MCF 10A (cell line): ENCODE data around the gene STYK1. TPM values are rescaled to one million over a fixed set of nuclear protein-coding genes. Genes with fewer than 3 reads are reported as not detected.

Experiments used
- BruUV-seq: library from RNA; stranded (reverse); fragments of 400-500 nt; replicated peaks from 2 replicates; lab custom pipeline; 2021; lab: Mats Ljungman, UMichigan
- CTCF ChIA-PET: fragments of 300-600 bp; sonication (Branson Sonifier 250); formaldehyde crosslinking; extraction: SDS; loops from one replicate; lab custom pipeline; 2021; ENCODE audit warnings: antibody characterized with exemption, inconsistent platforms; lab: Yijun Ruan, JAX
- POLR2A ChIA-PET: fragments of 300-600, 350-650 bp; sonication (Branson Sonifier 250); formaldehyde crosslinking; extraction: SDS; loops from one replicate; lab custom pipeline; 2020; ENCODE audit warnings: antibody characterized with exemption, inconsistent platforms; lab: Yijun Ruan, JAX
- DNase-seq: peaks from one replicate; pipeline ENCODE4 v3.0.0-alpha.2; 2018; ENCODE audit not compliant: unreplicated experiment
- H3K27ac Mint-ChIP-seq: one replicate; pipeline ENCODE4 v1.8.0; 2022; ENCODE audit warnings: mild to moderate bottlenecking, low read depth, mixed read lengths; ENCODE audit not compliant: unreplicated experiment
- H3K27me3 Mint-ChIP-seq: one replicate; pipeline ENCODE4 v1.8.0; 2022; ENCODE audit warnings: mixed read lengths; ENCODE audit not compliant: insufficient read depth, unreplicated experiment
- H3K36me3 Mint-ChIP-seq: one replicate; pipeline ENCODE4 v1.8.0; 2022; ENCODE audit warnings: mild to moderate bottlenecking, moderate library complexity, mixed read lengths; ENCODE audit not compliant: insufficient read depth, unreplicated experiment
- H3K4me1 Mint-ChIP-seq: one replicate; pipeline ENCODE4 v1.8.0; 2022; ENCODE audit warnings: mixed read lengths; ENCODE audit not compliant: insufficient read depth, unreplicated experiment
- H3K4me3 Mint-ChIP-seq: one replicate; pipeline ENCODE4 v1.8.0; 2022; ENCODE audit warnings: mild to moderate bottlenecking, moderate library complexity, mixed read lengths; ENCODE audit not compliant: unreplicated experiment
- H3K9me3 Mint-ChIP-seq: one replicate; pipeline ENCODE4 v1.8.0; 2022; ENCODE audit warnings: mixed read lengths; ENCODE audit not compliant: unreplicated experiment
- intact Hi-C: fragments of 100-400 bp; cut with micrococcal nuclease; formaldehyde crosslinking; loops from 2 replicates; pipeline ENCODE4 v1.14.1; 2022
- total RNA-seq: library from RNA; stranded (reverse); gene quantifications from 2 replicates; pipeline ENCODE4 v1.2.3, GENCODE V29; 2022
- TF ChIP-seq, protein P1 (sequence below): fragments of 200-600 bp; IDR thresholded peaks from one replicate; pipeline ENCODE4 v1.8.0; 2022; ENCODE audit warnings: antibody characterized with exemption, mild to moderate bottlenecking; ENCODE audit not compliant: unreplicated experiment

STYK1 gene
- total RNA-seq, 1 experiment from 2014 or later: 0.14 TPM

DNA sequence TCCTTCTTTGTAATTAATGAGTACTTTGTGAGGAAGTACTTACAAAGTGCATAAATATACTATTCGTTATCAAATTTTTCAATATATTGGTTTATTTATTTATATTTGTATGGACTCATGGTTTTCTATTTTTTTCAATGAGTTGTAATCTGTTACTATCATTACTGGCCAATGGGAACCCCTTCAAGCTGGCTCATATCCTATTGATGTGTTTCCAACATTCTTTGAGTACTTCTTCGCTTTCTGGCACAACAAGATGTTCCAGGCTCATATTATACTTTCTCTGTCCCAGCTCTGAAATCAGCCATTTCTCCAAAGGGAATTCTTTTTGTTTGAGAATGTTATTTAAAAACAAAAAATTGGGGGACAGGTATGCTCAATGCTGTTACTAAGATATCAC is 31.8 kb upstream of the STYK1 start:
- Mint-ChIP-seq H3K27ac (no peak overlapping the region), H3K27me3 (no peaks in the 10 kb centered on the region), H3K4me1 (peaks cover 27% of the 10 kb centered on the region), H3K9me3 (no peaks in the 10 kb centered on the region), H3K4me3 (no peak overlapping the region), H3K36me3 (peaks cover 100% of the 10 kb centered on the region)
- no peak for DNase-seq
- no TSS peak for BruUV-seq
- CTCF ChIA-PET: interaction anchor here (0.9 kb wide), 1 partner anchor 9 kb away, joined by 3 read pairs; no protein-coding TSS in a partner anchor
- intact Hi-C loops: no loop called here
- POLR2A ChIA-PET: interaction anchor here (1.0 to 1.5 kb wide), 5 partner anchors 9 to 66 kb away, joined by 3 to 4 read pairs (median 3); no protein-coding TSS in a partner anchor
- TF ChIP-seq, protein P1, sequence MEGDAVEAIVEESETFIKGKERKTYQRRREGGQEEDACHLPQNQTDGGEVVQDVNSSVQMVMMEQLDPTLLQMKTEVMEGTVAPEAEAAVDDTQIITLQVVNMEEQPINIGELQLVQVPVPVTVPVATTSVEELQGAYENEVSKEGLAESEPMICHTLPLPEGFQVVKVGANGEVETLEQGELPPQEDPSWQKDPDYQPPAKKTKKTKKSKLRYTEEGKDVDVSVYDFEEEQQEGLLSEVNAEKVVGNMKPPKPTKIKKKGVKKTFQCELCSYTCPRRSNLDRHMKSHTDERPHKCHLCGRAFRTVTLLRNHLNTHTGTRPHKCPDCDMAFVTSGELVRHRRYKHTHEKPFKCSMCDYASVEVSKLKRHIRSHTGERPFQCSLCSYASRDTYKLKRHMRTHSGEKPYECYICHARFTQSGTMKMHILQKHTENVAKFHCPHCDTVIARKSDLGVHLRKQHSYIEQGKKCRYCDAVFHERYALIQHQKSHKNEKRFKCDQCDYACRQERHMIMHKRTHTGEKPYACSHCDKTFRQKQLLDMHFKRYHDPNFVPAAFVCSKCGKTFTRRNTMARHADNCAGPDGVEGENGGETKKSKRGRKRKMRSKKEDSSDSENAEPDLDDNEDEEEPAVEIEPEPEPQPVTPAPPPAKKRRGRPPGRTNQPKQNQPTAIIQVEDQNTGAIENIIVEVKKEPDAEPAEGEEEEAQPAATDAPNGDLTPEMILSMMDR: no peak

DNA sequence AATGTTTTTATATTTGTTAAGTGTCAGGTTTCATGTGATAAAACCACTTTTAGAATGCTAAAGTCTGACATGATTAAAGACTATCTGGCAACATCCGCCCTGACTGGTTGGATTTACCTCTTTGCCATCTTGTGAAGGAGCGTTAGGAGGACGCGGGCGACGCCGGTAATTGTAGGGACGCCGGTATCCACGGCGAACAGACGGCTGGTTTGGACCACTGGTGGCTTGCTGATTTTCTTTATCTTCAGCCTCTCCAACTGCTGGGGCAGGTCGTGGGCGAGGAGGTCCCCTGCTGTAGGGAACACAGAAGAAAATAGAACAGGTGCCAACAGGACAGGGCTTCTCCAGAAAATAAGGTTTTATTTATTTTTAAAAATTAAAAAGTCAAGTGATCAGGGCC is 28.0 kb upstream of the STYK1 start:
- H3K36me3 Mint-ChIP-seq: peaks cover 100% of the 10 kb centered on the region
- ChIA-PET POLR2A (interaction anchor here (0.9 kb wide), 1 partner anchor 493 kb away, joined by 3 read pairs; no protein-coding TSS in a partner anchor), CTCF (interaction anchor here (0.6 kb wide), 1 partner anchor 18 kb away, joined by 3 read pairs; no protein-coding TSS in a partner anchor)
- no peaks in the 10 kb centered on the region for H3K27me3 Mint-ChIP-seq
- H3K27ac Mint-ChIP-seq: no peak overlapping the region
- no peaks in the 10 kb centered on the region for H3K9me3 Mint-ChIP-seq
- no TSS peak for BruUV-seq
- TF ChIP-seq, protein P1: no peak
- no peak for DNase-seq
- no peak overlapping the region for H3K4me3 Mint-ChIP-seq
- H3K4me1 Mint-ChIP-seq: peaks cover 18% of the 10 kb centered on the region
- intact Hi-C loops: loop anchor here (2.0 kb wide), 1 partner anchor 19 kb away; no protein-coding TSS in a partner anchor

DNA sequence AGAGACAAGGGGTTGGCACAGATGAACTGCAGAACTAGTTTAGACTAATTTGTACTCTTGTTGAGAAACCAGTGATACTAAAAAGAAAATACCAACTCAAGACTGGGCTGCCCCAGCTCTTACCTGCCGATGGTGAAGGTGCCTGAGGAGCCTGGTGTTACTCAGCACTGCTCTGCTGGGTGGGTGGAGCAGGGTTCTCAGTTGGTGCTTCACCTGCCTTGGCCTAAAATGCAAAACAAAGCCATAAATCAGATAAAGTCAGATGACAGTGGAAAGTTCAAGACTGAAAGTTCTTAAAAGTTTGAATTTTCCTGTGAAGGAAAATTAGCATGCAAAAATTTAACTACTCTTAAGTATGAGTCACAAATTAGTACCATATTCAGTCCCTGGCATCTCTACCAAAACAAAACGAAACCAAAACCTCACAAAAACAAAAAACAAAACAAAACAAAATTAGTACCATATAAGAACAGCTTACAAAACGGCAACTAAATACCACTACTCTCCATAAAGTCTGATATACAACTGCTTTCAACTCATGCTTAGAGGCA is 27.4 kb upstream of the STYK1 start:
- Mint-ChIP-seq H3K9me3 (no peaks in the 10 kb centered on the region), H3K4me1 (peaks cover 18% of the 10 kb centered on the region), H3K4me3 (no peak overlapping the region), H3K27ac (no peak overlapping the region), H3K27me3 (no peaks in the 10 kb centered on the region), H3K36me3 (peaks cover 100% of the 10 kb centered on the region)
- ChIA-PET POLR2A (interaction anchor here (0.6 to 1.5 kb wide), 6 partner anchors 10 to 493 kb away, joined by 3 to 6 read pairs (median 3); no protein-coding TSS in a partner anchor), CTCF (interaction anchor here (0.6 to 1.1 kb wide), 3 partner anchors 10 to 49 kb away, joined by 3 to 4 read pairs (median 3); no protein-coding TSS in a partner anchor)
- intact Hi-C loops: loop anchor here (2.0 kb wide), 1 partner anchor 20 kb away; no protein-coding TSS in a partner anchor
- TF ChIP-seq, protein P1: no peak
- no TSS peak for BruUV-seq
- DNase-seq: no peak

DNA sequence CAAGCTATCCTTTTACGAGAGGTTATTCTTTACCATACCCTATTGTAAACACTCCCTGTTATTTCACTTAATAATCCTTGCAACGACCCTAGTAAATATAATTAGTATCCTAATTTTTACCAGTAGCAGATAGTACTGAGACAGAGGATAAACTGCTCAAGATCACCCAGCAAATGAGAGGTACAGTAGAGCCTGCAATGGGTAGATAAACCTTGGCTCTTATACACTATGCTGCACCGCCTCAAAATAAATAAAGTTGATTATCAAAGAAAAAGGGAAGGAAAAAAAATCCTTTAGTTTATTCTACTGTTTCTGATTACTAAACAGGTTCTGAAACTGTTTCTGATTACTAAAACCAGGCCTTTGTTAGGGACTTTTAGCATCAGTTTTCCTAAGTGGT is 26.7 kb upstream of the STYK1 start:
- Mint-ChIP-seq H3K9me3 (no peaks in the 10 kb centered on the region), H3K36me3 (peaks cover 100% of the 10 kb centered on the region), H3K4me1 (peaks cover 20% of the 10 kb centered on the region), H3K4me3 (no peak overlapping the region), H3K27me3 (no peaks in the 10 kb centered on the region), H3K27ac (no peak overlapping the region)
- ChIA-PET CTCF (interaction anchor here (0.7 to 1.1 kb wide), 2 partner anchors 11 to 49 kb away, joined by 3 to 4 read pairs; no protein-coding TSS in a partner anchor), POLR2A (interaction anchor here (0.6 to 1.5 kb wide), 6 partner anchors 11 to 488 kb away, joined by 3 to 6 read pairs (median 4); partner anchors contain the start of gene GABARAPL1)
- TF ChIP-seq, protein P1: no peak
- DNase-seq: no peak
- intact Hi-C loops: loop anchor here (2.0 kb wide), 1 partner anchor 20 kb away; no protein-coding TSS in a partner anchor
- no TSS peak for BruUV-seq
